NCI-H2196 treated with DMSO at 0.1 percent for 48 hours (cell line): ENCODE measurements around the gene CAMK2G.
"Not testable (repeated sequence)": the region's sequence is repeated elsewhere in the genome, so short reads cannot be mapped to it uniquely, and the experiment has no call there.

ENCODE experiments used
- DNase-seq: peaks from one replicate; lab custom pipeline; 2025; ENCODE audit not compliant: unreplicated experiment; lab: John Stamatoyannopoulos, UW

CAMK2G gene

GRCh38 chr10:73798927-73799560 is 75.3 kb downstream of the CAMK2G start:
- DNase-seq: no peak

- no peak for DNase-seq
Measured at GRCh38 chr10:73798087-73798486, 76.3 kb downstream of the CAMK2G start.

DNA sequence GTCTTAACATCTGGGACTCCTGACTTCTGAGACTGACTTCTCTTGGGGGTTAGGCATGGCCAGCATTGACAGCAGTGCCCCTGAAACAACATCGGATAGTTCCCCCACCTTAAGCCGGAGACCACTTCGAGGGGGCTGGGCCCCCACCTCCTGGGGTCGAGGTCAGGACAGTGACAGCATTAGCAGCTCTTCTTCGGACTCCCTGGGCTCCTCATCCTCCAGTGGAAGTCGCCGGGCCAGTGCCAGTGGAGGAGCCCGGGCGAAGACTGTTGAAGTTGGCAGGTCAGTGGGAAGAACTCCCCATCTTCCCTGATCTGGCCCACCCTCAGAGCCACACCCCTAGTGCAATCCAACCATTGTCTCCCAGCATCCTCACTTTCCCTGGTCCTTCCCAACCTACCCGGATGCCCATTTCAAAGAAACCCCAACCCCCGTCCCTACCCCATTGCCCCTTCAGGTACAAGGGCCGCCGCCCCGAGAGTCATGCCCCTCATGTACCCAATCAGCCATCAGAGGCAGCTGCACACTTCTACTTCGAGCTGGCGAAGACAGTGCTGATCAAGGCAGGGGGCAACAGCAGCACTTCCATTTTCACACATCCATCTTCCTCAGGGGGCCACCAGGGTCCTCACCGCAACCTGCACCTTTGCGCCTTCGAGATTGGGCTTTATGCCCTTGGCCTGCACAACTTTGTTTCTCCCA is 76.9 kb downstream of the CAMK2G start:
- DNase-seq: no peak

DNA sequence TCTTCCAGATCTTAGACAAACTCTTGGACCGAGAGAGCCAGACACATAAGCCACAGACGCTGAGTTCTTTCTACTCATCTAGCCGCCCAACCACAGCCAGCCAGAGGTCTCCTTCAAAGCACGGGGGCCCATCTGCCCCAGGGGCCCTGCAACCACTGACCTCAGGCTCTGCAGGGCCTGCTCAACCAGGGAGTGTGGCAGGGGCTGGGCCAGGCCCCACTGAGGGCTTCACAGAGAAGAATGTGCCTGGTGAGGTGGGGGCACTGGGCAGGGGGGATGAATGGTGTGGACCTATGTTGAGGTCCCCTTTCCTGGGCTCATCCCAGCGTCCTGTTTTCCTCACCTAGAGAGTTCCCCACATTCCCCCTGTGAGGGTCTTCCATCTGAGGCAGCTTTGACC is 77.6 kb downstream of the CAMK2G start:
- DNase-seq: no peak

DNA sequence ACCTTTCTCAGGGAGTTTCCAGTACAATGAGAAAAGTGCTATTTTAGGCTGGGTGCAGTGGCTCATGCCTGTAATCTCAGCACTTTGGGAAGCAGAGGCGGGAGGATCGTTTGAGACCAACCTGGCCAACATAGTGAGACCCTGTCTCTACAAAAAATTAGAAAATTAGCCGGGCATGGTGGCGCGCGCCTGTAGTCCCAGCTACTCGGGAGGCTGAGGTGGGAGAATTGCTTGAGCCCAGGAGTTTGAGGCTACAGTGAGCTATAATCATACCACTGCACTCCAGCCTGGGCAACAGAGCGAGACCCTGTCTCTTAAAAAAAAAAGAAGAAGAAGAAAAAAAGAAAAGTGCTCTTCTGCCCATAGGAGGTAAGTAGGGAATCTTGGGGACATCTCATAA is 78.3 kb downstream of the CAMK2G start:
- not testable (repeated sequence) for DNase-seq

- not testable (repeated sequence) for DNase-seq
Measured at GRCh38 chr10:73795491-73795890, 78.9 kb downstream of the CAMK2G start.

DNA sequence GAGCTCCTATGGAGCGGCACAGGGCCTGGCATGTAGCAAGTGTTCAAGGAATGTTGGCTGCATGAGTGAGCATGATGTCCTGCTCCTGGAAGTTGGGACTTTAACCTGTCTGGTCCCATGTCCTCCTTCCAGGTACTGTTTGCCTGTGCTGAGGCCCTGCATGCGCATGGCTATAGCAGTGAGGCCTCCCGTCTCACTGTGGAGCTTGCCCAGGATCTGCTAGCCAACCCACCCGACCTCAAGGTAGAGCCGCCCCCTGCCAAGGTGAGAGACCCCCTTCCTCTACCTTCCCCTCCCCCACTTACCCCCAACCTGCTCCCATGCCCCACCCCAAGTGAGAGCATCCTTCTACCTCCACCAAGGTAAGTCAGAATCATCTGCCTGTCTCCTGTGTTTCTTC is 80.9 kb downstream of the CAMK2G start:
- no peak for DNase-seq

GRCh38 chr10:73791871-73792400 is 82.4 kb downstream of the CAMK2G start:
- DNase-seq: no peak

GRCh38 chr10:73790886-73791625 is 83.3 kb downstream of the CAMK2G start:
- DNase-seq: no peak

GRCh38 chr10:73789659-73790055 is 84.7 kb downstream of the CAMK2G start:
- no peak for DNase-seq

DNA sequence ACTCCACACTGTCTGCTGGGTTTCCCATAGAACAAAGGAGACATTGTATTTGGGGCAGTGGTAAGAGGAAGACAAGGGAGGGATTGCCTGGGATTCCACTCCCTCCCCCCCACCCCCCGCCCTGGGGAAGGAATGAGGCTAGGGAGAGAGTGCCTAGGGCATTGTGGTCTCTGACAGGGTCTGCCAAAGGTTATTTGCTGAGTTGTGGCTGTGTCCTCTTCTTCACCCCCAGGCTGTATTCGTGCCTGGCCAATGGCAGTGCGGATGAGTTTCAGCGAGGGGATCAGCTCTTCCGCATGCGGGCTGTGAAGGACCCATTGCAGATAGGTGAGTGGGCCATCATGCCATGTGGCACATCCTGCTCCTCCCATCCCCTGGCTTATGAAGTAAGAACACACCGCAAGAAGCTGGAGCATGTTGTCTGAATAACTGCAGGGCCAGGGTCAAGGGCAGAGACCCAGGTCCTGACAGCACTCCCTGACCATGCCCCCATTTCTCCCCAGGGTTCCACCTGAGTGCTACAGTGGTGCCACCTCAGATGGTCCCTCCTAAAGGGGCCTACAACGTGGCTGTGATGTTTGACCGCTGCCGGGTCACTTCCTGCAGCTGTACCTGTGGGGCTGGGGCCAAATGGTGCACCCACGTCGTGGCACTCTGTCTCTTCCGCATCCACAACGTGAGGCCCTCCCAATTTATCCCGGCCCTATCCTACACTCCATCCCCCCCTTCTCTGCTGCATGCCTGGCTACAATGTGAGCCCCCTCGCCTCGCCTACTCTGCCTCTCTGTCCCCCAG is 85.3 kb downstream of the CAMK2G start:
- no peak for DNase-seq

DNA sequence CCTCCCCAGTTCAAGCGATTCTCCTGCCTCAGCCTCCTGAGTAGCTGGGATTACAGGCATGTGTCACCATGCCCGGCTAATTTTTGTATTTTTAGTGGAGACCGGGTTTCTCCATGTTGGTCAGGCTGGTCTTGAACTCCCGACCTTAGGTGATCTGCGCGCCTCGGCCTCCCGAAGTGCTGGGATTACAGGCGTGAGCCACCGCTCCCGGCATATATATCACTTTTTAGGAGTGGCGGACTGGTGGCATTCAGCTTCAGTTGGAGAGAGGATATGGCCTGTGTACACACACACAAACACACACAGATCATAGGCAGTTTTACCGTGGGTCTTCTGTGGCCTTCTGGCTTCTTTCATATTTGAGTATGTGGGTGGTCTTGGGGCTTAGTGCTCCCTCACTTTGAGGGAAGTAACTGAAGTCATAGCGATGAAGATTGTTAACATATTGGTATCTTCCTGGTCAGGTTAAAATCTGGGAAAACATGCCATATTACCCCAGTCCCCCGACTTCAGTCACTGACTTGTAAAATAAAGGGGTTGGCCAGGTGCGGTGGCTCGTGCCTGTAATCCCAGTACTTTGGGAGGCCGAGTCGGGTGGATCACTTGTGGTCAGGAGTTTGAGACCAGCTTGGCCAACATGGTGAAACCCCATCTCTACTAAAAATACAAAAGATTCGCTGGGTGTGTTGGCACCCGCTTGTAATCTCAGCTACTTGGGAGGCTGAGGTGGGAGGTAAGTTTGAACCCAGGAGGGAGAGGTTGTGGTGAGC is 87.1 kb downstream of the CAMK2G start:
- not testable (repeated sequence) for DNase-seq

GRCh38 chr10:73786512-73786885 is 87.9 kb downstream of the CAMK2G start:
- no peak for DNase-seq

GRCh38 chr10:73785721-73786511 is 88.4 kb downstream of the CAMK2G start:
- no peak for DNase-seq

DNA sequence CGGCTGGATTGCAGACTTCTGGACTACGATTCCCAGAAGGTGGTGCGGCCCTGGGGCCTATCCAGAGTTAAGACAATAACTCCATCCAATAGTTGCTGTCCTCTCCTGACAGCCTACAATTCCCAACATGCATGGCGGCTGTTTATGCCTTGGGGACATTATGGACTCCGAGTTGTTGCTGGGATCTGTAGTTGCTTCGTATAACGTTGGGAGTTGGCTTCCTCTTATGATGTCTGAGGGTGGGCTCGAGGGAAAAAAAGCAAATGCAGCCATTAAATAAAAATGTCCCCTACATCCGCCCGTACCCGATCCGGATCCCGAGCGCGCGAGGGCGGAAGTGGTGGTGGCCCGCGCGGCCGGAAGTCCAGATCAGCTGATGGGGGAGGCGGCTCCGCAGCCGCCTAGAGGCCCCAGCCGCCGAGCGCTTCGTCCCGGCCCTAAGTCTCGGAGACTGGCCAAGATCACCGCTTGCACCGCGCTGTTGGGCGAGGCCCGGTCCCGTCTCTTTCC is 89.1 kb downstream of the CAMK2G start, which contains the start of gene ZSWIM8:
ZSWIM8 (plus strand) TSS at position 396 of the 510 bp plus-strand sequence. CDS start 273 bp downstream, outside the sequence.
- peak; percentile 87 for DNase-seq

DNA sequence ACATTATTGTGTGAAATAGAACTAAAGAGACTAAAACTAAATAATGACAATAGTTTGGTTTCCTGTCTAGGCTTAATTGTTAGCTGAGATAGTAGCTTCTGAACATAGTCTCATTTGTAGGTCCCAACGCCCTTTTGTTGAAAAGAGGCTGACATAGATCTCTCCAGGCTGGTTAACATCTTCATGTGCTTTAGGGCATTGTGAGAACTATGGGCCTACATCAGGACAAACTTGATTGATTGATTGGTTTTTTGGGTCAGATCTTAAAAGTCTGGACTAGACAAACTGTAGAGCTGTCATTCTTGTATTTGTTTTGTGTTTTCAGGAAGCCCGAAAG is 91.6 kb downstream of the CAMK2G start:
- DNase-seq: no peak

GRCh38 chr10:73781879-73782748 is 92.2 kb downstream of the CAMK2G start, which contains the start of gene CHCHD1:
TSS of gene CHCHD1 (plus strand) at chr10:73782048. CDS start at chr10:73782076, 28 bp downstream.
- peak; percentile 84 for DNase-seq

- DNase-seq: no peak
Measured at GRCh38 chr10:73781548-73781878, 92.8 kb downstream of the CAMK2G start.
